Stimulated activated naive CD4-positive, alpha-beta T cell (primary cell): ENCODE measurements around the gene HEY2.
A peak's percentile ranks its signal among the peaks of the same experiment; 100 is the strongest.

Source experiments
- DNase-seq, 6 experiments: peaks; one replicate each; lab custom pipeline; 2025; lab: John Stamatoyannopoulos, UW

The HEY2 gene

GRCh38 chr6:125743604-125744003 lies 5.8 kb upstream of the HEY2 start:
- DNase-seq: no peak

GRCh38 chr6:125745281-125746018 lies 4.0 kb upstream of the HEY2 start:
- no peak for DNase-seq

DNA sequence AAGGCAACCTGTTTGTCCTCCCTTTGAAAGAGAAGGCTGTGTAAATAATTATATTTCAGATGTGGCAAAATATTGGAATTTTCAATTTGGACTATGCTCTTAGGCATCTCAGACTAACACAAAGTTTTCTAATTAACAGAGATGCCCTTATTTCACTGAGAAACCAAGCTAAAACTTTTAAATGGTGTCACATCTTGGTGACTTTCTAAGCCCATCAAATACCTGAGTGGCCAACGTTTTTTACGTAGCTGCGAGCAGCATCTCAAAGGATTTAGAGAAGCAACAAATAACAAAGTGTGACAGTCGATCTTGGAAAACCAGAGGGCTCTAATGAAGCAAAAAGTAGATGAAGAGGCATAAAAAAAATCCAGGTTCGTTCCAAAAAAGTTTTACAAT lies 3.4 kb upstream of the HEY2 start:
- DNase-seq: no peak

GRCh38 chr6:125746731-125747588 lies 2.5 kb upstream of the HEY2 start:
- DNase-seq: peak; percentile 50 to 72 (median 63)

GRCh38 chr6:125747589-125748405 lies 1.6 kb upstream of the HEY2 start:
- DNase-seq: peak in 3 of 6 experiments; percentile 35 to 47 (median 42)

DNA sequence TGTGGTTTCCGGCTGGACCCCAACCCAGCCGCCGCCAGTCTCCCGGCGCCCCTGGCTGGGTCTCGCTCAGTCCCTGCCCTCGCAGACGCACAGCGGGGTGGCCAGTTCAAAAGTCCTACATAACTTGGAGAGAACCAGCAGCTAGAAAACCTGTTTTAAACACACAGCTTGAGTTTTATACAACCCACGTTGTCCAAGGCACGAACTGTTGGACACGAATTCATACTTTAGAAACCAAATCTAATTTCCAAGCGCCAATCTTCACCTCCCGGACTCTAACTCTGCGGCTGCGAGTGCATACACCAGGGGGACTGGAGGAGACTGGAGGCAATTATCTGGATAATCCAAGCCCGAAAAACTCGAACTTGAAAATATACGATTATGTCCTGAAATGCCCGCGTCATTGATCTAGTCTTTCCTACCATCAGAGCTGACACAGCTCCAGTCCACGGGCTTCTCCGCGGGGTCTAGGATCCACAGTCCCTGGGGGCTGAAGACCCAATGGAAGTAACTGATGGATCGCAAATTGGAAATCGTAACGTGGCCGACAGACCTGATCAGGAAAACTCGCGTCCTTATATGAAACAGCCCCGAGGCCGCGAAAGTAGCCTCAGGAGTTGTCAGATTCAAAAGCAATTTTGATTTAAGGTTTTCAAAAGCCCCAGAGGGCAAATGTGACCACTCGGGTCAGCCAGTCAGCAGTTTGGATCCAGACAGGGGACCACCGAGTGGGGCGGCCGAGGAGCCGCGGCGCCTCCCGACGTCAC lies 843 bp upstream of the HEY2 start:
- peak in 4 of 6 experiments; percentile 4 to 47 (median 38) for DNase-seq

GRCh38 chr6:125749865-125750691 lies 646 bp downstream of the HEY2 start:
- peak in 2 of 6 experiments; percentile 20 to 40 for DNase-seq

DNA sequence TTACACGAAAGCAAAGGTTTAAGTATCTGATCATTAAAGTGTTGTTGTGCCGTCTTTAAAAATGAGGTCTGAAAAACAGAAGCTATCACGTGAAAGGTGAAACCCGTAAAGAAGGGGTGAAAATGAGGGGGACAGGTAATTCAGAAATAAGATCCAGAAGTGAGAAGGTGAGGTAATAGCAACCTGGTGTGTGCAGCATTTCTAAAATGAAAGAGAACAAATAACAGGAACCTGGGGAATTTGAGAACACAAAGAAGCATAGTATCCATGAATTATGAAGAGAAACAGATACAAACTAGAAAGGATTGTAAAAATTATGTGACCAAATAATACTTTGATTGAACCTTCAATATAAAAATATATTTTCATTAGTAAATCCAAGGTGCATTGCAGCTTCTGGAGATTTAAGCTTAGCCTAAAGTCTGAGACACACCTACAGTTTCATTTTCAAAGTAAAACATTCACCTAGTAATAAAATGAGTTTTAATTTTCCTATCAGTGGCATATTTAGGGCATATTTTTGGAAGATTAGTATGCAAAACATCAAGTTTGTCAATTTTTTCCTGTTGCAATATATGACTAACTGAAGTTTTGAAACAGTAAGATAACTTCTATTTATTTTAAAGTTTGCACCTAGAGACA lies 1.4 kb downstream of the HEY2 start:
- DNase-seq: no peak

DNA sequence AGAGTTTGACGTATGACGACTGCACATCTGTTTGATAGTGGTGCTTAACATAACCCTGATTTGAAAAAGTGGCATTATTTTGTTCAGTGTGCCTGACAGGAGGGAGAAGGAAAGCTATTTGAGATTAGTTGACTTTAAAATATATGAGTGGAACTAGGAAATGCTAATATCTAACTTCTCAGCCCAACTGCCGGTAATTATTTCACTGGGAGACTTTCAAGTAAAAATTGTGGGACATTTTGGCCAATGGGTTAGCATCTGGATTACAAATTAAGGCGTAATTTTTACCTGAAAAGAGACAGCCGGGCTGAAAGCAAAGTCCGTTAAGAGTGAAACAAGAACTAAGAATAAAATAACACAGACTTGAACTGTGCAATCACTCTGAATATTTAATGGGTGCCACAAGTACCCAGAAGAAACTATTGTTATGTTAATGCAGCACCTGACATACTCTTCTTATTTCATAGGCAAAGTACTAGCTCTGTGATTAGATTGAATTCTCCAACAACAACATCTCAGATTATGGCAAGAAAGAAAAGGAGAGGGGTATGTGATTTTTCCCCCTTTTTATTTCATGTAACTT lies 2.0 kb downstream of the HEY2 start:
- DNase-seq: no peak

- no peak for DNase-seq
Measured at GRCh38 chr6:125752773-125753172, 3.3 kb downstream of the HEY2 start.

GRCh38 chr6:125753218-125753936 lies 3.9 kb downstream of the HEY2 start:
- peak in 2 of 6 experiments; percentile 24 to 43 for DNase-seq

DNA sequence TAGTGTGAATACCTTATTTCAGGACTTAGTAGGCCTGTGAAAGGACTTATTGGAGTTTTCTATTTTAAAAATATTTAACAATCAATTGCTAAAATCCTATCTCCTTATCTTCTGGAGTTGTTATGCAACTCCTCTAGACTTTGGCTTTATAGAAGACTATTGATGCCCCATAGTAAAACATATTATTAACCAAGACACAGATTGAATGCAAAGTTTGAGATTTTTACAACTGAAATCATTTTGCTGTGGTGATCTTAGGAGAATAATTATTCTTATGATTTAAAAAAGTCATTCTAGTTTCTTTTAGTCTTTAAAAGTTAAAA lies 4.5 kb downstream of the HEY2 start:
- DNase-seq: no peak

DNA sequence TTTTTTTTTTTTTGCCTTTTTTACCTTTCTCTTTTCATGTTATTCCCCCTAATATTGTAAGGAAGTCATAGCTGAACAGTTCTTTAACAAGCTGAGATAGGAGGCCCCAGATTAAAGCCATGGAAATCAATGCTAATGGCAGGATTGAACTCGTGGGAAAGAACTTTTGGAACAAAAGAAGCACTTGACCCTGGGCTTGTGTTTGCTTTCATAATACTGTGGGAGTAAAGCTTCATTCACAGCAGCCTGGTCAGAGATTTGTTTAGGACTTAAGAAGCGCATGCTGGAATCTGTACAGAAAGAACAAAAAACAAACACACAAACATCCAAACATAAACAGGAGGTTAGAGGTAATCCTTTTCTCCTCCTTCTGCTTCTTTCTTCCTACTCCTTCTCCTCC lies 5.1 kb downstream of the HEY2 start:
- DNase-seq: no peak

DNA sequence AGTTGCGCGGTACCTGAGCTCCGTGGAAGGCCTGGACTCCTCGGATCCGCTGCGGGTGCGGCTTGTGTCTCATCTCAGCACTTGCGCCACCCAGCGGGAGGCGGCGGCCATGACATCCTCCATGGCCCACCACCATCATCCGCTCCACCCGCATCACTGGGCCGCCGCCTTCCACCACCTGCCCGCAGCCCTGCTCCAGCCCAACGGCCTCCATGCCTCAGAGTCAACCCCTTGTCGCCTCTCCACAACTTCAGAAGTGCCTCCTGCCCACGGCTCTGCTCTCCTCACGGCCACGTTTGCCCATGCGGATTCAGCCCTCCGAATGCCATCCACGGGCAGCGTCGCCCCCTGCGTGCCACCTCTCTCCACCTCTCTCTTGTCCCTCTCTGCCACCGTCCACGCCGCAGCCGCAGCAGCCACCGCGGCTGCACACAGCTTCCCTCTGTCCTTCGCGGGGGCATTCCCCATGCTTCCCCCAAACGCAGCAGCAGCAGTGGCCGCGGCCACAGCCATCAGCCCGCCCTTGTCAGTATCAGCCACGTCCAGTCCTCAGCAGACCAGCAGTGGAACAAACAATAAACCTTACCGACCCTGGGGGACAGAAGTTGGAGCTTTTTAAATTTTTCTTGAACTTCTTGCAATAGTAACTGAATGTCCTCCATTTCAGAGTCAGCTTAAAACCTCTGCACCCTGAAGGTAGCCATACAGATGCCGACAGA lies 9.9 kb downstream of the HEY2 start:
- DNase-seq: no peak

- DNase-seq: no peak
Measured at GRCh38 chr6:125759959-125760457, 10.6 kb downstream of the HEY2 start.

GRCh38 chr6:125764121-125764671 lies 14.8 kb downstream of the HEY2 start:
- DNase-seq: no peak

DNA sequence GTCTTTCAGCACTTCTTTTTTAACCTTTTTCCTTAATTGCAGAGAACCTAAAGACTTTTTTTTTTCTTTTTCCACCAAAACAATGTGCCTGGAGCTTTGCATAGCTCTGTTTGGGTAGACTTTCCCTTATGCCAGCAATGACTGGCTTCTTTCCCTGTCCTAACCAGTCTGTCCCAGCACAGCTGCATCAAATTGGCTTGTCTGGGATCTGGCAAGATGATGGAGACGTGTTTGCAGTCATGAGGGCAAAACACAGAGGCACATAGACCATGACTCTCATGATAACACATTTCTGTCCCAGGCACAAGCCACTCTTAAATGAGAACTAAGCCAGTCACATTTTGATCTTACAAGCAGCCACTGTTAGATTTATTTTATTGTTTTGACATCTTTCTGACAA lies 16.5 kb downstream of the HEY2 start:
- no peak for DNase-seq

DNA sequence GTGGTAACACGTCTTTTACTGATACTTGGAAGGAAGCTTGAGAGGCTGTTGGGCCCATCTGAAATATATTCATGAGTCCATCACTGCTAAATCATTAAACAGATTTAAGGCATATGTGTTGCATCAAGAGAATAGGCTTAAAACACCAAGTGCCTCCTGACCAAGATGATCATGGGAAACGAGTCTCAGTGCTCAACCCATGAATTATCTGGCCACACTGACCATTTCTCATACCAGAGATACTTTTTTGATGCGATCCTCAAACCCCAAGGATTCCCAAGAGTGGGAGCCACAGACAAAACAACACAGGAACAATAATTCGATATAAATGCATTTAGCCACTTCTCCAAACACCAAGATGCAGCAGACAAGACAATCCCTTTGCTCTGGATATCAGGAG lies 17.2 kb downstream of the HEY2 start:
- no peak for DNase-seq
